CD14-positive monocyte (primary cell): ENCODE results near the gene SYNDIG1. TPM values are rescaled to one million over a fixed set of nuclear protein-coding genes. Genes with fewer than 3 reads are reported as not detected.

ENCODE experiments used
- DNase-seq, 3 donors: peaks; one replicate each; pipeline ENCODE4 v3.0.0-alpha.2; 2011 to 2022
- H2AFZ ChIP-seq: 2 replicates; pipeline ENCODE4 v1.6.0; 2012; ENCODE audit warnings: mild to moderate bottlenecking, low read depth, low read length, inconsistent platforms; ENCODE audit not compliant: insufficient read depth, poor library complexity, severe bottlenecking
- H3K27ac ChIP-seq, 2 donors: 1 replicate in 1 of 2; 2 replicates in 1 of 2; pipeline ENCODE4 v1.5.1; 2012 to 2013; ENCODE audit warnings: low read length in 2 of 2, control low read depth in 1 of 2, inconsistent platforms in 1 of 2, low read depth in 1 of 2, mild to moderate bottlenecking in 1 of 2
- H3K27me3 ChIP-seq, 2 donors: one replicate each; pipeline versions ENCODE4 v1.6.0 to v1.6.1; 2011 to 2013; ENCODE audit warnings: low read length in 2 of 2; ENCODE audit not compliant: control insufficient read depth in 2 of 2, insufficient read depth in 2 of 2
- H3K36me3 ChIP-seq, 2 donors: replicated peaks in 1 of 2; 1 replicate in 1 of 2; 2 replicates in 1 of 2; pipeline versions ENCODE4 v1.5.1 to v1.6.1; 2012 to 2013; ENCODE audit warnings: low read length in 2 of 2, control low read depth in 1 of 2, inconsistent platforms in 1 of 2, mild to moderate bottlenecking in 1 of 2; ENCODE audit not compliant: insufficient read depth in 2 of 2, control insufficient read depth in 1 of 2
- H3K4me1 ChIP-seq, 2 donors: 1 replicate in 1 of 2; 2 replicates in 1 of 2; pipeline versions ENCODE4 v1.5.1 to v1.6.1; 2012 to 2013; ENCODE audit warnings: low read length in 2 of 2, control low read depth in 1 of 2, inconsistent platforms in 1 of 2, mild to moderate bottlenecking in 1 of 2, moderate library complexity in 1 of 2; ENCODE audit not compliant: insufficient read depth in 2 of 2, control insufficient read depth in 1 of 2
- H3K4me2 ChIP-seq: replicated peaks from 2 replicates; pipeline ENCODE3; 2012; ENCODE audit warnings: low read length, moderate library complexity, mild to moderate bottlenecking; ENCODE audit not compliant: poor library complexity, severe bottlenecking; ENCODE audit errors: extremely low read depth
- H3K4me3 ChIP-seq, 3 experiments: fragments of 200-600 bp in 1 of 3; sonication (generic) in 1 of 3; replicated peaks in 1 of 3; 1 replicate in 2 of 3; 2 replicates in 1 of 3; pipeline ENCODE4 v1.5.1; 2011 to 2013; ENCODE audit warnings: low read length in 3 of 3, mild to moderate bottlenecking in 3 of 3, control low read depth in 2 of 3, low read depth in 2 of 3, inconsistent platforms in 1 of 3, moderate library complexity in 1 of 3
- H3K79me2 ChIP-seq: 2 replicates; pipeline ENCODE4 v1.6.0; 2012; ENCODE audit warnings: mild to moderate bottlenecking, control low read depth, inconsistent platforms, low read length, moderate library complexity; ENCODE audit not compliant: insufficient read depth
- H3K9ac ChIP-seq: 2 replicates; pipeline ENCODE4 v1.6.0; 2017; ENCODE audit warnings: low read length, mild to moderate bottlenecking; ENCODE audit not compliant: insufficient read depth, poor library complexity, severe bottlenecking
- H3K9me3 ChIP-seq, 2 donors: replicated peaks in 1 of 2; 1 replicate in 1 of 2; 2 replicates in 1 of 2; pipeline versions ENCODE4 v1.5.1 to v1.6.1; 2012 to 2013; ENCODE audit warnings: low read length in 2 of 2, control low read depth in 1 of 2; ENCODE audit not compliant: control insufficient read depth in 1 of 2, insufficient read depth in 1 of 2
- H4K20me1 ChIP-seq: 2 replicates; pipeline ENCODE4 v1.6.0; 2012; ENCODE audit warnings: mild to moderate bottlenecking, low read length, control low read depth, moderate library complexity; ENCODE audit not compliant: insufficient read depth
- H3K27ac Mint-ChIP-seq, 7 donors: one replicate each; pipeline ENCODE4 v1.8.0; 2020; ENCODE audit warnings: mild to moderate bottlenecking in 7 of 7, mixed read lengths in 7 of 7, moderate library complexity in 6 of 7, inconsistent platforms in 2 of 7
- H3K27me3 Mint-ChIP-seq, 3 donors: one replicate each; pipeline ENCODE4 v1.8.0; 2021 to 2022; ENCODE audit warnings: low read depth in 3 of 3, mild to moderate bottlenecking in 3 of 3, mixed read lengths in 3 of 3, moderate library complexity in 3 of 3, inconsistent platforms in 1 of 3
- H3K36me3 Mint-ChIP-seq, 2 donors: one replicate each; pipeline ENCODE4 v1.8.0; 2020; ENCODE audit warnings: mixed read lengths in 2 of 2, inconsistent platforms in 1 of 2, mild to moderate bottlenecking in 1 of 2
- H3K4me1 Mint-ChIP-seq: one replicate; pipeline ENCODE4 v1.8.0; 2020; ENCODE audit warnings: mild to moderate bottlenecking, mixed read lengths
- H3K4me3 Mint-ChIP-seq, 2 donors: one replicate each; pipeline ENCODE4 v1.8.0; 2020; ENCODE audit warnings: mild to moderate bottlenecking in 2 of 2, mixed read lengths in 2 of 2, moderate library complexity in 1 of 2
- H3K9me3 Mint-ChIP-seq, 7 donors: one replicate each; pipeline ENCODE4 v1.8.0; 2020 to 2022; ENCODE audit warnings: mixed read lengths in 7 of 7, mild to moderate bottlenecking in 6 of 7, moderate library complexity in 6 of 7, inconsistent platforms in 2 of 7
- WGBS: methylation state at CpG from one replicate; pipeline ENCODE4 v1.1.5; 2013; ENCODE audit warnings: missing lambda C conversion rate; ENCODE audit not compliant: insufficient coverage; 5-methylcytosine and 5-hydroxymethylcytosine counted together
- intact Hi-C, 2 donors: fragments of 100-400 bp; cut with micrococcal nuclease; formaldehyde crosslinking; loops; one replicate each; pipeline versions ENCODE4 v1.15.0 to v1.15.1; 2023
- polyA plus RNA-seq, 3 donors: library from polyadenylated mRNA; depleted of rRNA in 1 of 3; unstranded in 2 of 3; stranded (reverse) in 1 of 3; fragments of 300-500 nt in 2 of 3; fragments of >200 nt in 1 of 3; fragmentation: Illumina TruSeq in 2 of 3; gene quantifications; 1 replicate in 2 of 3; 2 replicates in 1 of 3; pipeline ENCODE4 v1.2.3, GENCODE V29; 2012 to 2021
- TF ChIP-seq, protein P1 (sequence below): fragments of 200-600 bp; IDR thresholded peaks from one replicate; pipeline ENCODE4 v1.8.0; 2022; ENCODE audit warnings: antibody characterized with exemption, mild to moderate bottlenecking

SYNDIG1 gene
- polyA plus RNA-seq, 3 donors: not detected

DNA sequence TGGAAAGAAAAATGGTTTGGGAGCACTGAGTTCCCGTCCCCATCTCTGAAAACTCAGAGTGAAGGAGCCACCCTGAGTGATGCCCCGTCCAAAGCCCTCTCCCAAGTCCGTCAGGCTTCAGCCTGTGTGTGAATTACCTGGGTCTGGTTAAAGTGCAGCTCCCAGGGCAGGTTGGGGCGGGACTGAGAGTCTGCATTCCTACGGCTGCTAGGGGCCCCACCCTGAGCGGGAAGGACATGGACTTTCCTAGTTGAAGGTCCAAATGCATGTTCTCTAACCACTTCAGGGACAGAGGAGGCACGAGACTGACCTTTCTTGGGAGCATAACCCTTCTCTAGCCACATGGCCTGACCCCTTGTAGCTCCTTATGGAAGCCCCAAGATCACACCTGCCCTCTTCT lies 97.2 kb downstream of the SYNDIG1 start:
- Histone ChIP-seq H3K4me3 (no peak overlapping the region), H3K27ac (no peak overlapping the region), H3K9me3 (peaks cover 13 to 28% of the 10 kb centered on the region in 2 donors), H3K36me3 (no peaks in the 10 kb centered on the region), H3K9ac (no peak overlapping the region), H3K4me1 (no peaks in the 10 kb centered on the region), H3K4me2 (no peak overlapping the region), H4K20me1 (no peaks in the 10 kb centered on the region), H3K79me2 (no peaks in the 10 kb centered on the region), H2AFZ (no peak overlapping the region), H3K27me3 (no peaks in the 10 kb centered on the region)
- Mint-ChIP-seq H3K4me3 (no peak overlapping the region), H3K27ac (no peak overlapping the region), H3K27me3 (peaks cover 0 to 6% (median 0%) of the 10 kb centered on the region in 3 donors), H3K4me1 (no peaks in the 10 kb centered on the region), H3K36me3 (no peaks in the 10 kb centered on the region), H3K9me3 (peaks cover 4 to 24% (median 12%) of the 10 kb centered on the region in 7 donors)
- TF ChIP-seq, protein P1, sequence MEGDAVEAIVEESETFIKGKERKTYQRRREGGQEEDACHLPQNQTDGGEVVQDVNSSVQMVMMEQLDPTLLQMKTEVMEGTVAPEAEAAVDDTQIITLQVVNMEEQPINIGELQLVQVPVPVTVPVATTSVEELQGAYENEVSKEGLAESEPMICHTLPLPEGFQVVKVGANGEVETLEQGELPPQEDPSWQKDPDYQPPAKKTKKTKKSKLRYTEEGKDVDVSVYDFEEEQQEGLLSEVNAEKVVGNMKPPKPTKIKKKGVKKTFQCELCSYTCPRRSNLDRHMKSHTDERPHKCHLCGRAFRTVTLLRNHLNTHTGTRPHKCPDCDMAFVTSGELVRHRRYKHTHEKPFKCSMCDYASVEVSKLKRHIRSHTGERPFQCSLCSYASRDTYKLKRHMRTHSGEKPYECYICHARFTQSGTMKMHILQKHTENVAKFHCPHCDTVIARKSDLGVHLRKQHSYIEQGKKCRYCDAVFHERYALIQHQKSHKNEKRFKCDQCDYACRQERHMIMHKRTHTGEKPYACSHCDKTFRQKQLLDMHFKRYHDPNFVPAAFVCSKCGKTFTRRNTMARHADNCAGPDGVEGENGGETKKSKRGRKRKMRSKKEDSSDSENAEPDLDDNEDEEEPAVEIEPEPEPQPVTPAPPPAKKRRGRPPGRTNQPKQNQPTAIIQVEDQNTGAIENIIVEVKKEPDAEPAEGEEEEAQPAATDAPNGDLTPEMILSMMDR: no peak
- no peak for DNase-seq
- intact Hi-C loops: no loop called here
- 98% methylated on average over 5 of the region's 7 CpGs for WGBS

DNA sequence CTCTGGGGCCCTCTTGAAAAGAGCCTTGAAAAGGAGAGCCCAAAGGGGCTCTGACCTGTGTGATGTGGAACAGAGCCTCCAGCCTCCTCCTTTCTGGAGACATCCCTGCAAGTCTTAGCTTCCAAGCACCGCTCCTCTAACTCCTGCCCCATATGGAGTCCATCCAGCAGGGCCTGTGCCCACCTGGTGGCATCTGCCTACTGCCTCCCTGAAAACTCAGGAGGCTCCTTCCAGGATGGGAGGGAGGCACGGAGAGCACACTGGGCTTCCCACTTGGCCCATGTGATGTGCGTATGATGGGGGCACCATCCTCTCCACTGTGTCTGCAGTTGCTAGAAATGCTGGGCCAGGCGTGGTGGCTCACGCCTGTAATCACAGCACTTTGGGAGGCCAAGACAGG lies 98.1 kb downstream of the SYNDIG1 start:
- Histone ChIP-seq H3K4me3 (no peak overlapping the region), H3K27ac (no peak overlapping the region), H4K20me1 (no peaks in the 10 kb centered on the region), H3K4me1 (no peaks in the 10 kb centered on the region), H3K9me3 (peaks cover 13 to 28% of the 10 kb centered on the region in 2 donors), H3K79me2 (no peaks in the 10 kb centered on the region), H2AFZ (no peak overlapping the region), H3K27me3 (no peaks in the 10 kb centered on the region), H3K4me2 (no peak overlapping the region), H3K9ac (no peak overlapping the region), H3K36me3 (no peaks in the 10 kb centered on the region)
- Mint-ChIP-seq H3K9me3 (peaks cover 4 to 22% (median 12%) of the 10 kb centered on the region in 7 donors), H3K4me3 (no peak overlapping the region), H3K27ac (no peak overlapping the region), H3K36me3 (no peaks in the 10 kb centered on the region), H3K27me3 (peaks cover 0 to 6% (median 3%) of the 10 kb centered on the region in 3 donors), H3K4me1 (no peaks in the 10 kb centered on the region)
- TF ChIP-seq, protein P1: no peak
- 64% methylated on average over 3 of the region's 5 CpGs for WGBS
- DNase-seq: no peak
- intact Hi-C loops: no loop called here
